Jurkat, Clone E6-1 (cell line): Measurements from ENCODE around the gene PPP1R16B.

Source experiments
- DNase-seq: peaks from one replicate; pipeline ENCODE4 v3.0.0-alpha.2; 2011; ENCODE audit warnings: low read depth, low spot score
- H3K4me3 ChIP-seq: 2 replicates; pipeline ENCODE4 v1.5.1; 2011; ENCODE audit warnings: mild to moderate bottlenecking, low read length, control low read depth, moderate library complexity

PPP1R16B gene

GRCh38 chr20:38885357-38885756, 79.9 kb downstream of the PPP1R16B start:
- no peak overlapping the region for H3K4me3 ChIP-seq
- no peak for DNase-seq

DNA sequence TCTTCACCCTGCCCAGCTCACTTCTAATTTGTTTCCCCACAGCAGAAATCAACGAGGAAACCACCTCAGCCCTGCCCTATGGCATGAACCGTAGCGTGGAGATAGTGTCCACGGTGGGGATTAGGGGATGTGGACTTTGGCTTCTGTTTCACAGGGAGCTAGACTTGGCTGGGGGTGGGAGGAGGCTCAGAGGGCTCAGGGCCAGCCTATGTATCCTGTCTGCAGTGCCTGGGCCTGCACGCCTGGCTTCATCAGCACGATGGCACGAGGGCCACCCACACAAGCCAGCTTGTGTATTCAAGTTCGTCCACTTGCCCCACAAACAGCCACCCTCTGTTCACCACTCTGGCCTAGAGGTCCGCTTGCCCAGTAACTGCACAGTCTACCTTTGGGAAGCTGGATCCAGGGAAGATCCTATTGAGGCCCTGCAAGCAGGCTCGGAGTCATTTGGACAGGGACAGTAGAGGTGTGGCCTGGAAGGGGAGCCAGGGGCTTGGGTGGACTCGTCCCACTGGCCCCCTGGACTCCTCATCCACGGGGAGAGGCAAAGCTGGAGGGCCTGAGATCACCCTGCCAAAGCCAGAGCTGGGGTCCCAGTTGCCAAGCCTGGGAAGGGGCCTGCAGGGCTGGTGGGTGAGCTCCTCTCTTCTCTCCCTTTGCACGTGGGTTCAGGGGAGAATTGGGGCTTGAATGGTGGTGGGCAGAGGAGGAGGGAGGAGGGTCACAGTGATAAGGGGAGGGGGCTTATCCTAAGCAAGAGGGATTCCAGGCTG, 82.7 kb downstream of the PPP1R16B start:
- DNase-seq, result no peak
- no peak overlapping the region for H3K4me3 ChIP-seq

DNA sequence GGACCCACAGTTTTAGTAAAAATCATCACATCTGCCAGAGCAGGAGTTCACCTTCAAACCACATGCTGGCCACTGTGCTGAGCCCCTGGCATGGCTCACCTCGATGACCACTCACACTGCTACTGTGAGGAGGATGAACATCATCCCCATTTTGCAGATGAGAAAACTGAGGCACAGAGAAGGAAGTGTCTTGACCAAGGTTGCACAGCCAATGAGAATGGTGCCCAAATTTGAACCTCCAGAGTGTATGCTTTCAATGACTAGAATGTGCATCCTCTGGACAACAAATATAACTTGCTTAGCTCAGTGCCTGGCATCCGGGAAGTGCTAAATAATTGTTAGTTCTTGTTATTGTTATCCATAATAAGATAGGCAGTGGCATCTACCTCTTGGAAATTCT, 83.6 kb downstream of the PPP1R16B start:
- no peak for DNase-seq
- H3K4me3 ChIP-seq, result no peak overlapping the region

DNA sequence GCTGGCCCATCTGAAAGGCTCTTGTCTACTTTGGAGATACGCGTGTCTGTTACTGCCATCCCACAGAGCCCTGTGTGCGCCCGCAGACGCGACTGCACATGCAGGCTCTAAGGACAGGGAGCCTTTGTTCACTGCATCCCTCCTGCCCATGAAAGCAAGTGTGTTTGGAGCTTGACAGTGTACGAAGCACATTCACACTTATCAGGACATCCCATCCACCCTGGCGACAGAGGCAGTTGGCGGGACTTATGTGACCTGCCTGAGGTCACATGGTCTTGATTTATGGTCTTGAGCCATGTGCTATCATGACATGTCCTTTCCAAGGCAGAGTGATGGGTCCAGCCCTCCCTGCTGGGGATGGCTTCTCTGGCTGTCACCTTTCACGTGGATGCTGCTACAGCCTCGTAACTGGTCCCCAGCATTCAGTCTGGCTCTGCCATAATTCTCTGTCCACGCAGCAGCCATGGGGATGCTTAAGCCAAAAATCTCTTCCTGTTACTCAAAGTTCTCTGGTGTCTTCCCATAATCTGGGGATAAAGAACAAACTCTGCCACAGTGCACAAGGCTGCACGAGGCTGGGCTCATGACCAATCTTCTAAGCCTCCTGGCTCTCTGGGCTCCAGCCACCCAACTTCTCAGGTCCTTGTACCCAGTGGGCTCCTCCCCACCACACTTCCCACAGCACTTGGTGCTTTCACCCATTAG, 84.4 kb downstream of the PPP1R16B start:
- no peak for DNase-seq
- no peak overlapping the region for H3K4me3 ChIP-seq

GRCh38 chr20:38890497-38890818, 85.0 kb downstream of the PPP1R16B start:
- H3K4me3 ChIP-seq, result no peak overlapping the region
- DNase-seq, result no peak

DNA sequence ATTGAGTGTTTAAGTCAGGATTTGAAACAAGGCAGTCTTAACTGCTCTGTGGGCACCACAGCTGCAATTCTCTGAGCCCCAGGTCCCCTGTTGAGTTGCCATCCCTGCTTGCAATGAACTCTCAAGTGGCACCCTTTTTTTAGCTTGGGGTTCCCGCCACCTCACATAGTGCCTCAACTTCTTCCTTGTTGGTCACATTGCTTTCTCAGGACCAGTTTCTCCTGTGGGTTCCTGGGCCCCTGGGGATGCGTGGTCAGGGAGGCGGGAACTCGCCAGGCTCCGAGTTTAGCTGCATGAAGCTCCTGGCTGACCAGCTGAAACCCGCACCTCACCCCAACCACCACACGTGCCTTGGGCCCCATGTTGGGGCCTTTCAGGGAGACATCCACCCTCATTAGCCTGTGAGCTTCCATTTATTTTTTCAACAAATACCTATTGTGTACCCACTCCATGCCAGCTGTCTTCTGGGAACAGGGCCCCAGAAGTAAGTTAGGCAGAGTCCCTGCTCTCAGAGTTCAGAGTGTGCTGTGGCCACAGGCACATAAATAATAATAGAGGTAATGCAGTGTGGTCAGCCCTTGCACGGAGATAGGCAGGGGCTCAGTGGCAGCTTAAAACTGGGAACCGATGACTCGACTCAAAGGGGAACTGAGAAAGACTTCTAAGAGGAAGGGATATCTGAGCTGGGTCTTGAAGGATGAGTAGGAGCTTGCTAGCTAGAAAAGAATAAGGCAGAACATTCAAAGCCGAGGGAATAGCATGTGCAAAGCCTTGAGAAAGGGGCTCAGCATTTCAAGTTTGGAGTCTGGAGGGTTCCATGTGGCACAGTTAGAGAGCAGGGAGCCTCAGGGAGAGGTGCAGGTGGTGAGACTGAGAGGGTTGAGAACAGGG, 86.8 kb downstream of the PPP1R16B start:
- H3K4me3 ChIP-seq, result no peak overlapping the region
- no peak for DNase-seq

- H3K4me3 ChIP-seq, result no peak overlapping the region
- no peak for DNase-seq
Measured at GRCh38 chr20:38893056-38893564, 87.6 kb downstream of the PPP1R16B start.

- DNase-seq, result peak; percentile 35
Measured at GRCh38 chr20:38893565-38894090, 88.1 kb downstream of the PPP1R16B start.

GRCh38 chr20:38894091-38894847, 88.8 kb downstream of the PPP1R16B start:
- no peak for DNase-seq

More at GRCh38 chr20:38893565-38894090, 88.1 kb downstream of the PPP1R16B start:
- no peak overlapping the region for H3K4me3 ChIP-seq

DNA sequence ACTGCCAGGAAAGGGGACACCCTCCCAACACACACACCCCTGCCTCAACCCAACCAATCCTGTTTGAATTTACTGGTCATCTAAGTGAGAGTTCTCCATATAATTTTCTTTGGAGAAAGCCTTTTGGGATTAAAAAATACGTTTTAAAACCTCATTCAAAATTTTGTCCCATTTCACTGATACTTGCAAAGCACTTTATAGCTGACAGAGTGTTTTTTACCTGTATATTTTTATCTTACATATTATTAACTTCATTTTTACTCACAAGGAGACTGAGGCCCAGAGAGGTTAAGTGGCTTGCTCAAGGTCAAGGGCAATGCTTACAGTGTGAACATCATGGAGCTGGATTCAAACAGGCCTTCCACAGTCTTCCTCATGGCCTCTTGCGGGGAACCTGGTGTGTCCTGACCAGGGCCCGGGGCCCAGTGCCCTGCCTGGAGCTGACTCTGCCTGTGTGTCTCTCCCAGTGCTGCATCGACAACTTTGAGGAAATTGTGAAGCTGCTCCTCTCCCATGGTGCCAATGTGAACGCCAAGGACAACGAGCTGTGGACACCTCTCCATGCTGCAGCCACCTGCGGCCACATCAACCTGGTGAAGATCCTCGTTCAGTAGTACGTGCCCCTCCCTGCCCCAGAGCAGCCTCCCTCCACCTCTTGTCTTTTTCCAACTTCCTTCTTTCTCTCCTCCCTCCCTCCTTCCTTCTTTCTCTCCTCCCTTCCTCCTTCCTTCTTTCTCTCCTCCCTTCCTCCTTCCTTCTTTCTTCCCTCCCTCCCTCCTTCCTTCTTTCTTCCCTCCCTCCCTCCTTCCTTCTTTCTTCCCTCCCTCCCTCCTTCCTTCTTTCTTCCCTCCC, 89.8 kb downstream of the PPP1R16B start:
- H3K4me3 ChIP-seq, result no peak overlapping the region
- DNase-seq, result no peak

More at GRCh38 chr20:38894091-38894847, 88.8 kb downstream of the PPP1R16B start:
- no peak overlapping the region for H3K4me3 ChIP-seq

DNA sequence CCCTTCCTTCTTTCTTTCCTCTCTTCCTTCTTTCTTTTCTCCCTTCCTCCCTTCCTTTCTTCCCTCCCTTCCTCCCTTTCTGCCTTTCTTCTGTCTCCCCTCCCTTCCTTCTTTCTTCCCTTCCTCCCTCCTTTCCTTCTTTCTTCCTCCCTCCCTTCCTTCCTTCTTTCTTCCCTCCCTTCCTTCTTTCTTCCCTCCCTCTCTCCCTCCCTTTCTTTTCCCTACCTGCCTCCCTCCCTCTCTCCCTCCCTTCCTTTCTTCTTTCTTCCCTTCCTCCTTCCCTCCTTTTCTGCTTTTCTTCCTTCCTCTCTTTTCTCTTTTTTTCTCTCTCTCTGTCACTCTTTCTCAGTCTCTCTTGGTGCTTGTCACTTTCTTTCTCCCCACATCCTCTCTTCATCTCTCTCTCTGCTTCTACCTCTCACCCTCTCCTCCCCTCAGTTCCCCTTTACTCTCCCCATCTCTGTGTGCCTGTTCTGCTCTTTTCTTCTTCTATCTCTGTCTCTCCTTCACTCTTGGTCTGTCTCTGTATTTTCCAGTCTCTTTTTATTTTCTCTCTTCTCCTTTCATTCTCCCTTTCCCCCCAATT, 90.6 kb downstream of the PPP1R16B start:
- DNase-seq, result no peak
- no peak overlapping the region for H3K4me3 ChIP-seq

GRCh38 chr20:38897267-38897666, 91.8 kb downstream of the PPP1R16B start:
- no peak for DNase-seq
- no peak overlapping the region for H3K4me3 ChIP-seq

- H3K4me3 ChIP-seq, result no peak overlapping the region
- no peak for DNase-seq
Measured at GRCh38 chr20:38900606-38901005, 95.1 kb downstream of the PPP1R16B start.

DNA sequence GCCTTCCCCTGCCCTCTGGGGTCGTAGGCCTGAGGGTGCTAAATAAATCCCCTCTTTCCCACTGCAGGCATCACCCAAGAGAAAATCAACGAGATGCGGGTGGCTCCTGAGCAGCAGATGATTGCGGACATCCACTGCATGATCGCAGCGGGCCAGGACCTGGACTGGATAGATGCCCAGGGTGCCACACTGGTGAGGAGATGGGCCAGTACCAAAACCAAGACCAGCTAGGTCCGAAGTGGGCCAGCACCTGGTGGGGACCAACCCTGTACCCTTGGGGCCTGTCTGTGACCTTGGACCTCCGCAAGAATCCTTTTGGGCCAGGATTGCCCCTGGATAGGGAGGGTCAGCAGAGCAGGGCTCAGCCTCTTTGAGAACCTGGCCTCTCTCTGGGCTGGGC, 97.1 kb downstream of the PPP1R16B start:
- no peak for DNase-seq
- no peak overlapping the region for H3K4me3 ChIP-seq

GRCh38 chr20:38903335-38903734, 97.8 kb downstream of the PPP1R16B start:
- no peak overlapping the region for H3K4me3 ChIP-seq
- DNase-seq, result no peak

GRCh38 chr20:38905375-38905774, 99.9 kb downstream of the PPP1R16B start:
- DNase-seq, result no peak
- H3K4me3 ChIP-seq, result no peak overlapping the region

GRCh38 chr20:38907918-38908677, 102.6 kb downstream of the PPP1R16B start:
- DNase-seq, result no peak
- no peak overlapping the region for H3K4me3 ChIP-seq
